Panc1 (cell line): ENCODE measurements around the gene PRDM10. TPM values are rescaled to one million over a fixed set of nuclear protein-coding genes. Genes with fewer than 3 reads are reported as not detected.
"Not testable (repeated sequence)": the region's sequence is repeated elsewhere in the genome, so short reads cannot be mapped to it uniquely, and the experiment has no call there.

Experiments used
- ATAC-seq: fragments of 200-7000 bp; cut with Tn5 transposase; 2 replicates; pipeline ENCODE4 v1.9.1; 2020; ENCODE audit warnings: mild to moderate bottlenecking, moderate library complexity
- BruUV-seq: library from RNA; stranded (reverse); fragments of 400-500 nt; replicated peaks from 2 replicates; lab custom pipeline; 2021; lab: Mats Ljungman, UMichigan
- CTCF ChIA-PET: fragments of 300-600 bp; sonication (Branson Sonifier 250); formaldehyde crosslinking; loops from one replicate; lab custom pipeline; 2022; ENCODE audit warnings: antibody characterized with exemption; lab: Charles Lee
- POLR2A ChIA-PET: fragments of 300-600 bp; sonication (Branson Sonifier 250); formaldehyde crosslinking; loops from one replicate; lab custom pipeline; 2022; ENCODE audit warnings: antibody characterized with exemption; lab: Charles Lee
- DNase-seq: peaks from one replicate; pipeline ENCODE4 v3.0.0-alpha.2; 2010; ENCODE audit warnings: low read depth, low spot score
- H3K27ac ChIP-seq: 2 replicates; pipeline ENCODE4 v1.5.1; 2011; ENCODE audit warnings: mild to moderate bottlenecking, low read length, inconsistent platforms
- H3K27me3 ChIP-seq: fragments of 200-500 bp; sonication (Bioruptor generic); 2 replicates; pipeline ENCODE4 v1.6.0; 2014; ENCODE audit warnings: low read length, inconsistent platforms; ENCODE audit not compliant: control insufficient read depth, insufficient read depth
- H3K36me3 ChIP-seq: fragments of 200-500 bp; sonication (Bioruptor generic); 2 replicates; pipeline ENCODE4 v1.5.1; 2014; ENCODE audit warnings: inconsistent platforms, mild to moderate bottlenecking, low read length, moderate library complexity; ENCODE audit not compliant: control insufficient read depth, insufficient read depth
- H3K4me1 ChIP-seq: 2 replicates; pipeline ENCODE4 v1.5.1; 2011; ENCODE audit warnings: inconsistent platforms, mild to moderate bottlenecking, low read length, moderate library complexity; ENCODE audit not compliant: control insufficient read depth, insufficient read depth
- H3K4me3 ChIP-seq, 2 experiments: 2 replicates each; pipeline ENCODE4 v1.5.1; 2011 to 2012; ENCODE audit warnings: low read depth in 2 of 2, low read length in 2 of 2, mild to moderate bottlenecking in 2 of 2, inconsistent platforms in 1 of 2, moderate library complexity in 1 of 2
- H3K9me3 ChIP-seq: fragments of 200-500 bp; sonication (Bioruptor generic); 2 replicates; pipeline ENCODE4 v1.5.1; 2014; ENCODE audit warnings: low read depth, mild to moderate bottlenecking, inconsistent platforms, low read length, moderate library complexity; ENCODE audit not compliant: control insufficient read depth, insufficient read depth
- CTCF ChIP-seq: fragments of 450-650 bp; IDR thresholded peaks from 2 replicates; pipeline ENCODE4 v1.5.1; 2017; ENCODE audit warnings: mild to moderate bottlenecking
- POLR2AphosphoS5 ChIP-seq: IDR thresholded peaks from 2 replicates; pipeline ENCODE4 v1.6.1; 2012; ENCODE audit warnings: mild to moderate bottlenecking, low read depth, low read length, moderate library complexity
- REST ChIP-seq, 2 experiments: IDR thresholded peaks; 2 replicates each; pipeline ENCODE4 v1.6.1; 2011 to 2012; ENCODE audit warnings: low read depth in 2 of 2, control low read depth in 1 of 2, low read length in 1 of 2, mild to moderate bottlenecking in 1 of 2, moderate library complexity in 1 of 2; ENCODE audit not compliant: insufficient read depth in 1 of 2
- SIN3A ChIP-seq: IDR thresholded peaks from 2 replicates; pipeline ENCODE4 v1.6.1; 2012; ENCODE audit warnings: low read depth, mild to moderate bottlenecking, low read length, moderate library complexity, borderline replicate concordance; ENCODE audit not compliant: insufficient read depth
- TCF7L2 ChIP-seq: IDR thresholded peaks from 2 replicates; pipeline ENCODE4 v1.6.1; 2011; ENCODE audit warnings: mild to moderate bottlenecking, low read depth, low read length, inconsistent platforms
- in situ Hi-C: cut with HindIII; loops from 2 replicates; pipeline ENCODE4 v1.10.0; 2016; ENCODE audit warnings: low sequenced_read_pairs, low pct_unique_long_range_greater_than_20kb
- intact Hi-C: fragments of 100-400 bp; cut with micrococcal nuclease; formaldehyde crosslinking; loops from one replicate; pipeline ENCODE4 v1.10.0; 2022; ENCODE audit not compliant: unreplicated experiment
- total RNA-seq: library from RNA; stranded (reverse); gene quantifications from one replicate; pipeline ENCODE4 v1.2.1, GENCODE V29; 2021; ENCODE audit not compliant: unreplicated experiment

The PRDM10 gene
- total RNA-seq, 1 experiment from 2014 or later = 12.5 TPM

- Histone ChIP-seq H3K36me3 (no peaks in the 10 kb centered on the region), H3K27me3 (no peaks in the 10 kb centered on the region), H3K4me1 (peaks cover 11% of the 10 kb centered on the region), H3K4me3 (no peak overlapping the region), H3K9me3 (no peaks in the 10 kb centered on the region), H3K27ac (no peak overlapping the region)
- TF ChIP-seq CTCF (no peak), REST (IDR thresholded peaks at IDR 0.05; ENCODE audit: insufficient read depth in 1 of 2, low read depth in 2 of 2, low read length in 1 of 2) (no peak), TCF7L2 (no peak), POLR2AphosphoS5 (no peak), SIN3A (no peak)
- ATAC-seq = no peak
- ChIA-PET CTCF (interaction anchor here (0.5 kb wide), 1 partner anchor 16 kb away, joined by 3 read pairs; no protein-coding TSS in a partner anchor), POLR2A (interaction anchor here (0.6 kb wide), 1 partner anchor 315 kb away, joined by 7 read pairs; no protein-coding TSS in a partner anchor)
- DNase-seq = no peak
- BruUV-seq = no TSS peak
- in situ Hi-C loops = no loop called here
- intact Hi-C loops = no loop called here
These were observed 29.6 kb downstream of the PRDM10 start for GRCh38 chr11:129973068-129973467.

DNA sequence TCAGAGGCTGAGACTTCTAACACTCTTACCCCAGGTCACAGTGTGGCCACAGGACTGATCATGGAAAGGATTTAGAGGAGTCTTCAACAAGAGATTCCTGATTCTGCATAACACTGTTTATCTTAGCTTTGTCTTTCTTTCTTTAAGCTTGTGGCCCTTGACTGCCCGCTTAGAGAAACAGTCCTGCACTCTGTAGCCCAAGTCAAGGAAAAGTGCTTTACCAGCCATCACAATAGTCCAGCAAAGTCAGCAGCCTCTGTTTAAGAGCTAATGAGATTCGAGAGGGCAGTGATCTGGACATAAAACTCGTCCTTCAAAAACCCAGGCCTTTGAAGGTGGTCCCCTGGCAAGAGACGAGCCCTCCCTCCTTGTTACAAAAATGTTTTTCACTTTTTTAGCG, 30.0 kb downstream of the PRDM10 start:
- POLR2A ChIA-PET = interaction anchor here (0.6 kb wide), 1 partner anchor 315 kb away, joined by 7 read pairs; no protein-coding TSS in a partner anchor
- TF ChIP-seq TCF7L2 = no peak
- in situ Hi-C loops (no loop called here), intact Hi-C loops (no loop called here)
- CTCF ChIA-PET = interaction anchor here (0.5 kb wide), 1 partner anchor 15 kb away, joined by 3 read pairs; no protein-coding TSS in a partner anchor
- BruUV-seq = no TSS peak
- Histone ChIP-seq H3K4me1 (peaks cover 15% of the 10 kb centered on the region), H3K9me3 (no peaks in the 10 kb centered on the region), H3K27ac (no peak overlapping the region), H3K4me3 (no peak overlapping the region), H3K27me3 (no peaks in the 10 kb centered on the region), H3K36me3 (no peaks in the 10 kb centered on the region)
- DNase-seq (no peak), ATAC-seq (no peak)

- H3K9me3 ChIP-seq, BruUV-seq, DNase-seq, H3K27ac ChIP-seq, H3K4me3 ChIP-seq, ATAC-seq, in situ Hi-C loops, H3K27me3 ChIP-seq, intact Hi-C loops, H3K36me3 ChIP-seq: not testable (repeated sequence)
- H3K4me1 ChIP-seq = peaks cover 21% of the 10 kb centered on the region
- POLR2A ChIA-PET = interaction anchor here (0.6 kb wide), 1 partner anchor 16 kb away, joined by 3 read pairs; no protein-coding TSS in a partner anchor
- CTCF ChIA-PET = interaction anchor here (0.5 kb wide), 1 partner anchor 161 kb away, joined by 3 read pairs; no protein-coding TSS in a partner anchor
These were observed 30.8 kb downstream of the PRDM10 start for GRCh38 chr11:129971856-129972255.
